GM21515 (cell line): ENCODE data around the gene FBXO42.

Source experiments
- ATAC-seq: cut with Tn5 transposase; IDR thresholded peaks from one replicate; pipeline ENCODE4 v1.9.1; 2021; ENCODE audit not compliant: unreplicated experiment

The FBXO42 gene

DNA sequence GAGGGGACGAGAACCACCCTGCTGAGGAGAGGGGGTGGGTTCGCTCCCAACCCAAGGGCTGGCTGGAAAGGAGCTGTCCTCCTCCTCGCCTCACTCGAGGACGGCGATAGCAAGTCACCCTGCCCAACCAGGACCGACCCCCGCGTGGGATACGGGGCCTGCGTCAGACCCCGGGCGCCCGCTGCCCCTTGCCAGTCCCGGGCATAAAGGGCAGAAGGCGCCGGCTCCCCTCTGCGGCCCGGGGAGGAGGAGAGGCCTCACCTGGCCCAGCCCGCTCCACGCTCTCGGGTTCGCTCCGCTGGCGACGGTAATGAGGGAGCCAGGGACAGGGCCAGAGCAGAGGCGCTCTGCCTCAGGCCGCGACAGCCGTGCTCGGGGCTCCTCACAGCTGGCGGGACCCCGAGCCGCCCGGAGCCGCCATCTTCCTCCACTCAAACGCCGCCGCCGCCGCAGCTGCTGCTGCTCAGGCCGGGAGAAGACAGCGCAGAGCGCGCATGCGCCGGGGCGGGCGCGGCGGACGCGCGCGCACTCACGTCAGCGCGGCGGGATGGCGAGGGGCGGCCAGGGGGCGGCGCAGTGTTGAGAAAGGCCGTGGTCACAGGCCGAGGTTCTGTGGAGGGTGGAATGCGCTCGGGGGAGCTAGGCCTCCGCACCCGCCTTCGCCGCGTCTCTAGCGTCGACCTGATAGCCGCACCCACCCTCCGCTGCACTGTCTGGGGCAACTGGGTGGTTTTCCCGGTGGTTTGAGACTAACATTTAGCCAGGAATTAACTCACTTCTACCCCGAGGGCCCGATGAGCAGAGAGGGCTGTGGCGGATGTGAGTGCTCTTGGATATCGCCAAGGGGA, at the start of gene FBXO42:
FBXO42 (minus strand) TSS at position 487 of the 848 bp plus-strand sequence. CDS start 37,062 bp downstream, outside the sequence.
- ATAC-seq = peak; percentile 83

- no peak for ATAC-seq
Observed at GRCh38 chr1:16398371-16398953, 46.2 kb upstream of the FBXO42 start.

GRCh38 chr1:16397120-16397519, 44.8 kb upstream of the FBXO42 start:
- ATAC-seq = no peak

- ATAC-seq = no peak
Observed at GRCh38 chr1:16396591-16396990, 44.3 kb upstream of the FBXO42 start.

DNA sequence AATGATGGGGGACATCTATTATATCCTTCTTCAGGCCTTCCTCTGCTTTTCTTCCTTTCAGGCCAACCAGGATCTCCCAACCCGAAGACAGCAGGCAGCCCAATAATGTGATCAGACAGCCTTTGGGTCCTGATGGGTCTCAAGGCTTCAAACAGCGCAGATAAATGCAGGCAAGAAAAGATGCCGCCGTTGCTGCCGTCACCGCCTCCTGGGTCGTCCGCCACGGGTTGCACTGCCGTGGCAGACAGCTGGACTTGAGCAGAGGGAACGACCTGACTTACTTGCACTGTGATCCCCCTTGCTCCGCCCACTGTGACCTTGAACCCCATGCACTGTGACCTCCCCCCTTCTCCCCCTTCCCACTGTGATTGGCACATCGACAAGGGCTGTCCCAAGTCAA, 42.7 kb upstream of the FBXO42 start:
- no peak for ATAC-seq

GRCh38 chr1:16393570-16394521, 41.6 kb upstream of the FBXO42 start:
- ATAC-seq = no peak

- no peak for ATAC-seq
Observed at GRCh38 chr1:16392740-16393569, 40.7 kb upstream of the FBXO42 start.

DNA sequence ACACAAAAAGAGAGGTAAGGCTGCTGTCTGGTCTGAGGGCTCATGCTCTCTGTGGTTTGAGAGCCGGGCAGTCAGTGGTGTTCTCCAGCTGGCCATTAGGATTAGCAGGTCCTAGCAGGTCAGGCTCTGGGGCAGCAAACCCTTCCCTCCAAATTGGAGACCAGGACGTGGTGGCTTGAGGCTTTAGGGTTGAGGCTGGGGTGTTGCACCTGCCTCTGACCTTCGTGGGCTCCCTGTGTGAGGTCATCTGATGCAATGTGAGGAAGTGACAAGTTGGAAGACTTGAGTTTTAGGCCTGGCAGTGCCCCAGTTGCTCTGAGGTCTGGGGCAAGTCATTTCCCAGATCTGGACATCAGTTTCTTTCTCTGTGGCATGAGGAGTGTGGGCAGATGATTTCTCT, 39.1 kb upstream of the FBXO42 start:
- no peak for ATAC-seq

- no peak for ATAC-seq
Observed at GRCh38 chr1:16387201-16388188, 35.2 kb upstream of the FBXO42 start.

DNA sequence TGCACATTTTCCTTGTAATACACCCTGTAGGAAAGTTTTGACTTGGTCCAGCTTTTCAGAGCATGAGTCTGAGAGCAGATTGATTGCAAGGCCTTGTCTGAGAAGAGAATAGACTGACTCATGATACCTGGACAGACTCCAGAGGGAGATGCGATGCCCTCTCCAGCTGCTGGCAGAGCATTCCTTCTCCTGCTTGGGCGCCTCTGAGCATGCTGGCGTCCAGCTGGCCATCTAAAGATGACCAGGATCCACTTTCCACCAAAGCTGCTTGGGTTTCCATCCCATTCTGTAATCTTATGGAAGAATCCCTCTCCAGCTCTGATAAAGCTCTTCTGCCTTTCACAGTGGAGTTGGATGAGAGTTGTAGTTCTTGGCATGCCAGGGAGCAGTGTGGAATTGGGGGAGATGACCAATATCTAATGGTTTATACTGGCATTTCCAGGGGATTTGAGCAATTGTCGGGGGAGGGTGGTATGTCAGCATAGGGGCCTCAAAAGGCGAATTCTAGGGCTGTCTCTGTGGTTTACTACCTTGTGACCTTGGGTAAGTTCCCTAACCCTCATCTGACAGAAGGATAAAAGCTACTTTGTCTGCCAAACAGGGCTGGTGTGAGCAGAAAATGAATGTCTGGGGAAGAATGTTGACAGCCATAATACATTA, 34.3 kb upstream of the FBXO42 start:
- ATAC-seq = no peak

GRCh38 chr1:16385659-16386453, 33.6 kb upstream of the FBXO42 start:
- no peak for ATAC-seq

DNA sequence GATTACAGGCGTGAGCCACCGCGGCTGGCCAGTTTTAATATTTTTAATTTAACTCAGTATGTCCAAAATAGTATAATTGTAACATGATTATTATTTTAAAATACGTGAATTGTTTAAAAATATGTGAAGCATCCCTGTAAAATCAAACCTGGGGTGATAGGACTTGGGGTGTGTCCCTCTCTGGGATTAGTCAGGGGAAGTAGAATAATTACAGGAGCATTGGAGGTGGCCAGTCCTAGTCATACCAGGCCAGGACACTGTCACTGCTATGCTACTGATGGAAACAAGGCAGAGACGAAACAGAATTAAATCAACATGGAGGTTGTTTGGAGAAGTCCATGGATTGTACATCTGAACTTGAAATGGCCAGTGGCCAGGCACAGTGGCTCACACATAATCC, 31.6 kb upstream of the FBXO42 start:
- ATAC-seq = no peak

DNA sequence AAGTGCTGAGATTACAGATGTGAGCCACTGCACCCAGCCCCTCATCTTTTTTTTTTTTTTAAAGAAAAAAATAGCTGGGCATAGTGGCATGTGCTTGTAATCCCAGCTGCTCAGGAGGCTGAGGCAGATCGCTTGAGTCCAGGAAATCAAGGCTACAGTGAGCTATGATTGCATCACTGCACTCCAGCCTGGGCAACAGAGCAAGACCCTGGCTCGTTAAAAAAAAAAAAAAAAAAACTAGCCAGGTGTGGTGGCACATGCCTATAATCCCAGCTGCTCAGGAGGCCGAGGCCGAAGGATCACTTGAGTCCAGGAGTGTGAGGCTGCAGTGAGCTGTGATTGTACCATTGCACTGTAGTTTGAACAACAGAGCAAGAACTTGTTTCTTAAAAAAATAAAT, 28.6 kb upstream of the FBXO42 start:
- no peak for ATAC-seq

GRCh38 chr1:16378443-16378842, 26.2 kb upstream of the FBXO42 start:
- ATAC-seq = no peak

- ATAC-seq = no peak
Observed at GRCh38 chr1:16376971-16377370, 24.7 kb upstream of the FBXO42 start.

- no peak for ATAC-seq
Observed at GRCh38 chr1:16375521-16376340, 23.5 kb upstream of the FBXO42 start.

DNA sequence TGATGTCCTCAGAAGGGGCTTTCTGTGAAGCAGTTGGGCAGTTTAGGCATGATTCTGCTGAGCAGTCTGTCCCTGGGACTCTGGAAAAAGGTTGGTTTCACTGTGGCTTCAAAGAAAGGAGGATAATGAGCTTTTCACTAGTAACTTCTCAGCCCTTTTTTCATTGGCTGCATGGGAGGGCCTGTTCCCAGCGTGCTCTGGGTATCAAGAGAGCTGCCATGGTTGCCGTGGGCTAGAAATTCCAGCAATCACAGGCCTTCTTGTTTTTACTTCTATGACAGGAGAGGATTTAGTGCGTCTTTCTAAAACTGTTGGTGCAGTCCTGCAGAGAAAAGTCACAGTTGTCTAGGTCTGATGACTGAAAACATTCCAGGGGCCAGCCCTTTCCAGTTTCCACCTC, 22.0 kb upstream of the FBXO42 start:
- ATAC-seq = no peak
